Mesothelial cell of epicardium (in vitro differentiated cells): ENCODE results near the gene CAPZA2. TPM values are rescaled to one million over a fixed set of nuclear protein-coding genes. Genes with fewer than 3 reads are reported as not detected.
"Not testable (repeated sequence)": the region's sequence is repeated elsewhere in the genome, so short reads cannot be mapped to it uniquely, and the experiment has no call there.

ENCODE experiments used
- DNase-seq, 2 experiments: peaks; one replicate each; pipeline ENCODE4 v3.0.0; 2021; ENCODE audit warnings: low spot score in 2 of 2; ENCODE audit not compliant: unreplicated experiment in 2 of 2
- H3K27ac Mint-ChIP-seq: 2 replicates; pipeline ENCODE4 v1.8.0; 2021; ENCODE audit warnings: mixed read lengths
- H3K27me3 Mint-ChIP-seq: 2 replicates; pipeline ENCODE4 v1.8.0; 2021; ENCODE audit warnings: low read depth, mixed read lengths
- H3K36me3 Mint-ChIP-seq: 2 replicates; pipeline ENCODE4 v1.8.0; 2021; ENCODE audit warnings: mixed read lengths
- H3K4me1 Mint-ChIP-seq: 2 replicates; pipeline ENCODE4 v1.8.0; 2021; ENCODE audit warnings: mixed read lengths
- H3K4me3 Mint-ChIP-seq: 2 replicates; pipeline ENCODE4 v1.8.0; 2021; ENCODE audit warnings: mild to moderate bottlenecking, moderate library complexity, mixed read lengths
- H3K9me3 Mint-ChIP-seq: 2 replicates; pipeline ENCODE4 v1.8.0; 2021; ENCODE audit warnings: mixed read lengths
- total RNA-seq: library from RNA; stranded (reverse); gene quantifications from 3 replicates; pipeline ENCODE4 v1.2.1, GENCODE V29; 2021
- TF ChIP-seq, protein P1 (sequence below): fragments of 200-600 bp; sonication (generic); IDR thresholded peaks from one replicate; pipeline ENCODE4 v1.5.0; 2021; ENCODE audit warnings: antibody characterized with exemption; ENCODE audit not compliant: unreplicated experiment

Gene CAPZA2
- total RNA-seq = 109 to 137 TPM (median 122 TPM) in 3 replicates

DNA sequence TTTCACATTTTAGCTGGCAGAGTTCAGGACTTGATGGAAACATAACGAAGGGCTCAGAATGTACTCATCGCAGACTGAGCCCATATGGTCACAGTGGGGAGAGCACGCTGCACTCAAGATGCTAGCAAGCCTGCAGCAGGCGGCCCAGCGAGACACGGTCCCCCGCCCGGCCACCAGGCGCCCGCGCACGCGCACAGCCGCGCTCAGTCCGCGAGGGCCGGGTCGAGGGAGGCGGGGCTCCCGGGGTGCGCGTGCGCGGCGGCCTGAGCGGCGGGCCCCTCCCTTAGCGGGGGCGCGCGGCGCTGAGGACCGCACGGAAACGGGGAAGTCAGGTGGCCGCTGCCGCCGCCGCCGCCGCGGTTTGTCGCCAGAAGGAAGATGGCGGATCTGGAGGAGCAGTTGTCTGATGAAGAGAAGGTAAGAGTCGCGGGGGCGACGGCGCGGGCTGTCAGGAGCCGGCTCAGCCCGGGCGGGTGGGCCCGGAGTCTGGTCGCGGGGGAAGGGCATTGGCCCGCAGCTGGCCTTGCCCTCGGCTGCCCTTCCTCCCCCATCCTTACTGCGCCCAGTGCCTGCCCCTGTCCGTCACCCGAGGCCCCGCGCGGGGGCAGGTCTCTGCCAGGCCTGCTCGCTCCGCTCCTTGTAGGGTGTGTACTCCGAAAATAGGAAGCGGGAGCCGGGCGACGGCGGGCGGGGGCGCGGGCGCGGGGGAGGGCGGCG, at the start of gene CAPZA2:
CAPZA2 (plus strand) TSS at position 354 of the 717 bp plus-strand sequence; CDS start at position 379, 25 bp downstream.
- H3K4me3 Mint-ChIP-seq = peak within 1 kb of the TSS; percentile 94

DNA sequence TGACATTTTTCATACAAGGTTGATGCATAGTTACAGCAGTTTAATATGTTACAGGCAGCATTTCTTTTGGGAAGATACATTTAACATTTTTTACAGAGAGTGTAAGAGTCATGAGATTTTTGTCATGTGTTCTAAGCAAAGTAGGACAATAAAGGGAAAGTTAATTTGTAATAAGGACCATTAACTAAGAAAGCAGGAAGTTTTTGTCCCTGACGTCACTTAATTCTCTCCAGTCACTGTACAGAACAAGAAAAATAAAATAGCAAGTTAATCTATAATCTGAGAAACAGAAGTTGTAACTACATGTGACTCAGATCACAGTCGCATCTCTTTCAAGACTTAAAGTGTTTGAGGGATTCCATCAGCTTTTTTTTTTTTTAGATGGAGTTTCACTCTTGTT, 49.5 kb upstream of the CAPZA2 start:
- TF ChIP-seq, protein P1, sequence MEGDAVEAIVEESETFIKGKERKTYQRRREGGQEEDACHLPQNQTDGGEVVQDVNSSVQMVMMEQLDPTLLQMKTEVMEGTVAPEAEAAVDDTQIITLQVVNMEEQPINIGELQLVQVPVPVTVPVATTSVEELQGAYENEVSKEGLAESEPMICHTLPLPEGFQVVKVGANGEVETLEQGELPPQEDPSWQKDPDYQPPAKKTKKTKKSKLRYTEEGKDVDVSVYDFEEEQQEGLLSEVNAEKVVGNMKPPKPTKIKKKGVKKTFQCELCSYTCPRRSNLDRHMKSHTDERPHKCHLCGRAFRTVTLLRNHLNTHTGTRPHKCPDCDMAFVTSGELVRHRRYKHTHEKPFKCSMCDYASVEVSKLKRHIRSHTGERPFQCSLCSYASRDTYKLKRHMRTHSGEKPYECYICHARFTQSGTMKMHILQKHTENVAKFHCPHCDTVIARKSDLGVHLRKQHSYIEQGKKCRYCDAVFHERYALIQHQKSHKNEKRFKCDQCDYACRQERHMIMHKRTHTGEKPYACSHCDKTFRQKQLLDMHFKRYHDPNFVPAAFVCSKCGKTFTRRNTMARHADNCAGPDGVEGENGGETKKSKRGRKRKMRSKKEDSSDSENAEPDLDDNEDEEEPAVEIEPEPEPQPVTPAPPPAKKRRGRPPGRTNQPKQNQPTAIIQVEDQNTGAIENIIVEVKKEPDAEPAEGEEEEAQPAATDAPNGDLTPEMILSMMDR = no peak
- no peak for DNase-seq
- H3K4me3 Mint-ChIP-seq = no peak overlapping the region
- no peaks in the 10 kb centered on the region for H3K27me3 Mint-ChIP-seq
- H3K9me3 Mint-ChIP-seq = no peaks in the 10 kb centered on the region
- peaks cover 36% of the 10 kb centered on the region for H3K4me1 Mint-ChIP-seq
- no peaks in the 10 kb centered on the region for H3K36me3 Mint-ChIP-seq
- no peak overlapping the region for H3K27ac Mint-ChIP-seq

More for the DNA sequence above, at the start of gene CAPZA2:
- Mint-ChIP-seq H3K4me1 (peaks cover 30% of the 10 kb centered on the region), H3K27me3 (peaks cover under 1% of the 10 kb centered on the region), H3K36me3 (no peaks in the 10 kb centered on the region), H3K9me3 (no peaks in the 10 kb centered on the region), H3K27ac (peak within 1 kb of the TSS; percentile 97)
- TF ChIP-seq, protein P1 = no peak
- peak; percentile 95 to 97 for DNase-seq

- not testable (repeated sequence) for H3K36me3 Mint-ChIP-seq, H3K4me3 Mint-ChIP-seq, H3K27ac Mint-ChIP-seq, DNase-seq, H3K9me3 Mint-ChIP-seq, H3K27me3 Mint-ChIP-seq
- peaks cover 31% of the 10 kb centered on the region for H3K4me1 Mint-ChIP-seq
These were observed 49.0 kb upstream of the CAPZA2 start for GRCh38 chr7:116813371-116813770.

- TF ChIP-seq, protein P1 = no peak
- Mint-ChIP-seq H3K27ac (no peak overlapping the region), H3K36me3 (no peaks in the 10 kb centered on the region), H3K4me1 (peaks cover 16% of the 10 kb centered on the region), H3K9me3 (peaks cover 3% of the 10 kb centered on the region), H3K27me3 (no peaks in the 10 kb centered on the region), H3K4me3 (no peak overlapping the region)
- DNase-seq = no peak
These were observed 47.3 kb upstream of the CAPZA2 start for GRCh38 chr7:116815041-116815440.

- Mint-ChIP-seq H3K4me3 (no peak overlapping the region), H3K27me3 (no peaks in the 10 kb centered on the region), H3K36me3 (peaks cover 2% of the 10 kb centered on the region), H3K9me3 (peaks cover 36% of the 10 kb centered on the region), H3K27ac (no peak overlapping the region), H3K4me1 (peaks cover 2% of the 10 kb centered on the region)
- TF ChIP-seq, protein P1 = no peak
- no peak for DNase-seq
These were observed 42.2 kb upstream of the CAPZA2 start for GRCh38 chr7:116820149-116820548.

DNA sequence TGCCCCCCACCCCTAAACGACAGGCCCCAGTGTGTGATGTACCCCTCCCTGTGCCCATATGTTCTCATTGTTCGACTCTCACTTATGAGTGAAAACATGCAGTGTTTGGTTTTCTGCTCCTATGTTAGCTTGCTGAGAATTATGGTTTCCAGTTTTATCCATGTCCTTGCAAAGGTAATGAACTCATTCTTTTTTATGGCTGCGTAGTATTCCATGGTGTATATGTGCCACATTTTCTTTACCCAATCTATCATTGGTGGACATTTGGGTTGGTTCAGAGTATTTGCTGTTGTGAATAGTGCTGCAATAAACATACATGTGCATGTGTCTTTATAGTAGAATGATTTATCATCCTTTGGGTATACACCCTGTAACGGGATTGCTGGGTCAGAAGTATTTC, 40.7 kb upstream of the CAPZA2 start:
- not testable (repeated sequence) for DNase-seq, H3K4me1 Mint-ChIP-seq, H3K27me3 Mint-ChIP-seq, H3K36me3 Mint-ChIP-seq, H3K4me3 Mint-ChIP-seq, H3K27ac Mint-ChIP-seq
- peaks cover 45% of the 10 kb centered on the region for H3K9me3 Mint-ChIP-seq
